HCT116 (cell line): ENCODE results near the gene LRRC4C. TPM values are rescaled to one million over a fixed set of nuclear protein-coding genes. Genes with fewer than 3 reads are reported as not detected.
A peak's percentile ranks its signal among the peaks of the same experiment; 100 is the strongest.

Experiments used
- ATAC-seq: fragments of 200-7000 bp; cut with Tn5 transposase; 2 replicates; pipeline ENCODE4 v1.9.1; 2020; ENCODE audit warnings: mild to moderate bottlenecking, moderate library complexity
- BruUV-seq: library from RNA; stranded (reverse); fragments of 400-500 nt; replicated peaks from 2 replicates; lab custom pipeline; 2021; lab: Mats Ljungman, UMichigan
- CTCF ChIA-PET: fragments of 300-600 bp; sonication (Branson Sonifier 250); formaldehyde crosslinking; loops from one replicate; lab custom pipeline; 2021; ENCODE audit warnings: antibody characterized with exemption; lab: Charles Lee
- POLR2A ChIA-PET: fragments of 300-600, 350-600 bp; sonication (Branson Sonifier 250); formaldehyde crosslinking; loops from one replicate; lab custom pipeline; 2021; ENCODE audit warnings: antibody characterized with exemption; lab: Charles Lee
- RAD21 ChIA-PET, 2 experiments: fragments of 300-600 bp; sonication (Branson Sonifier 250); formaldehyde crosslinking; loops; one replicate each; lab custom pipeline; 2023; ENCODE audit warnings: low total read pairs in 2 of 2; ENCODE audit not compliant: uncharacterized antibody in 2 of 2, unreplicated experiment in 2 of 2, low non-redundant PET in 1 of 2; lab: Charles Lee
- DNase-seq: peaks from one replicate; pipeline ENCODE4 v3.0.0-alpha.2; 2010; ENCODE audit warnings: low read depth, low spot score
- H2AFZ ChIP-seq: fragments of 200-600 bp; shearing (Covaris generic), sonication (generic); 2 replicates; pipeline ENCODE4 v1.6.1; 2017; ENCODE audit warnings: low read depth, mixed run types, mixed read lengths, antibody characterized with exemption, low read length; ENCODE audit not compliant: poor library complexity, severe bottlenecking
- H3K27ac ChIP-seq: 2 replicates; pipeline ENCODE4 v1.5.1; 2012; ENCODE audit warnings: low read depth, low read length
- H3K27me3 ChIP-seq: fragments of 200-600 bp; sonication (generic); 2 replicates; pipeline ENCODE4 v1.6.1; 2016; ENCODE audit warnings: mixed run types, low read length, mixed read lengths; ENCODE audit not compliant: insufficient read depth
- H3K36me3 ChIP-seq, 2 experiments: fragments of 200-500 bp in 1 of 2; fragments of 200-600 bp in 1 of 2; sonication (Bioruptor generic) in 1 of 2; sonication (generic) in 1 of 2; 2 replicates each; pipeline versions ENCODE4 v1.5.1 to v1.6.1; 2014 to 2016; ENCODE audit warnings: low read length in 2 of 2, inconsistent platforms in 1 of 2, mixed read lengths in 1 of 2, mixed run types in 1 of 2; ENCODE audit not compliant: insufficient read depth in 2 of 2, control insufficient read depth in 1 of 2
- H3K4me1 ChIP-seq, 2 experiments: fragments of 200-600 bp in 1 of 2; sonication (generic) in 1 of 2; 2 replicates each; pipeline versions ENCODE4 v1.5.1 to v1.6.1; 2012 to 2017; ENCODE audit warnings: low read length in 2 of 2, inconsistent platforms in 1 of 2, mild to moderate bottlenecking in 1 of 2, mixed read lengths in 1 of 2, mixed run types in 1 of 2, moderate library complexity in 1 of 2; ENCODE audit not compliant: insufficient read depth in 2 of 2, control insufficient read depth in 1 of 2
- H3K4me2 ChIP-seq: fragments of 200-600 bp; sonication (generic); 2 replicates; pipeline ENCODE4 v1.6.1; 2017; ENCODE audit warnings: mixed run types, low read length, mixed read lengths
- H3K4me3 ChIP-seq, 2 experiments: fragments of 200-600 bp in 1 of 2; sonication (generic) in 1 of 2; replicated peaks in 1 of 2; 2 replicates each; pipeline ENCODE4 v1.5.1; 2011 to 2016; ENCODE audit warnings: low read length in 2 of 2, control low read depth in 1 of 2, low read depth in 1 of 2, mild to moderate bottlenecking in 1 of 2, mixed read lengths in 1 of 2, mixed run types in 1 of 2
- H3K79me2 ChIP-seq: fragments of 200-600 bp; sonication (generic); 2 replicates; pipeline ENCODE4 v1.6.1; 2017; ENCODE audit warnings: mild to moderate bottlenecking, mixed run types, low read length, moderate library complexity, mixed read lengths; ENCODE audit not compliant: insufficient read depth
- H3K9ac ChIP-seq: fragments of 200-600 bp; sonication (generic); 2 replicates; pipeline ENCODE4 v1.6.1; 2016; ENCODE audit warnings: low read length, mixed read lengths
- H3K9me2 ChIP-seq: fragments of 200-600 bp; sonication (generic), shearing (Covaris generic); 2 replicates; pipeline ENCODE4 v1.6.1; 2017; ENCODE audit warnings: mixed run types, mild to moderate bottlenecking, moderate library complexity; ENCODE audit not compliant: insufficient read depth
- H3K9me3 ChIP-seq, 2 experiments: fragments of 200-500 bp in 1 of 2; fragments of 200-600 bp in 1 of 2; sonication (Bioruptor generic) in 1 of 2; sonication (generic) in 1 of 2; 2 replicates each; pipeline ENCODE4 v1.6.1; 2014 to 2017; ENCODE audit warnings: low read length in 2 of 2, mixed read lengths in 2 of 2, inconsistent platforms in 1 of 2, low read depth in 1 of 2, mild to moderate bottlenecking in 1 of 2, mixed run types in 1 of 2, moderate library complexity in 1 of 2; ENCODE audit not compliant: control insufficient read depth in 1 of 2, insufficient read depth in 1 of 2
- H4K20me1 ChIP-seq: fragments of 200-600 bp; sonication (generic), shearing (Covaris generic); 2 replicates; pipeline ENCODE4 v1.6.1; 2017; ENCODE audit warnings: mixed run types, mild to moderate bottlenecking, moderate library complexity; ENCODE audit not compliant: insufficient read depth
- ATF3 ChIP-seq: IDR thresholded peaks from 2 replicates; pipeline ENCODE4 v1.6.1; 2012
- CBX3 ChIP-seq: IDR thresholded peaks from 2 replicates; pipeline ENCODE4 v1.6.1; 2012; ENCODE audit warnings: low read depth
- CEBPB ChIP-seq: IDR thresholded peaks from 2 replicates; pipeline ENCODE4 v1.6.1; 2012; ENCODE audit warnings: low read depth
- EZH2phosphoT487 ChIP-seq: fragments of 200-600 bp; IDR thresholded peaks from 2 replicates; pipeline ENCODE4 v1.6.1; 2018; ENCODE audit warnings: antibody characterized with exemption, borderline replicate concordance
- FOSL1 ChIP-seq: IDR thresholded peaks from 2 replicates; pipeline ENCODE4 v1.6.1; 2012; ENCODE audit warnings: low read depth
- RAD21 ChIP-seq: IDR thresholded peaks from 2 replicates; pipeline ENCODE4 v1.6.1; 2012; ENCODE audit warnings: low read depth, mild to moderate bottlenecking
- SP1 ChIP-seq: IDR thresholded peaks from 2 replicates; pipeline ENCODE4 v1.6.1; 2012; ENCODE audit warnings: low read depth
- TCF7L2 ChIP-seq: IDR thresholded peaks from 2 replicates; pipeline ENCODE4 v1.7.0; 2011; ENCODE audit warnings: borderline replicate concordance, inconsistent platforms; ENCODE audit not compliant: insufficient read depth, insufficient read length; ENCODE audit errors: extremely low read depth
- intact Hi-C: fragments of 100-400 bp; cut with micrococcal nuclease; formaldehyde crosslinking; loops from 2 replicates; pipeline ENCODE4 v1.10.0; 2022
- total RNA-seq: library from RNA; stranded (reverse); gene quantifications from one replicate; pipeline ENCODE4 v1.2.1, GENCODE V29; 2021; ENCODE audit not compliant: unreplicated experiment

Gene LRRC4C
- total RNA-seq, 1 experiment from 2014 or later: not detected

DNA sequence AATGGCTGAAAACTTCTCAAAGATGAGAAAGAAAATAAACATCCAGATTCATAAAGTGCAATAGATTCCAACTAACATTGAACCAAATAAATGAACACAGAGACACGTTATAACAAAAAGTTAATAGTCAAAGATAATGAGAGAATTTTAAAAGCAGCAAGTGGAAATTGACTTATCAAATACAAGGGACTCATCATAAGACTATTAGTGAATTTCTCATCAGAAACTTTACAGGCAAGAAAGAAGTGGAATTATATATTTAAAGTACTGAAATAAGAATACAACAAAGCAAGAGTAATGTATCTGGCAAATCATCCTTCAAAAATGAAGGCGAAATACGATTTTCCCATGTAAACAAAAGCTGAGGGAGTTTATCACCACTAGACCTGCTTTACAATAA, 852.7 kb downstream of the LRRC4C start (continued):
- TF ChIP-seq CBX3: no peak
- no peak for TF ChIP-seq FOSL1
- TF ChIP-seq RAD21: no peak
- no peak for TF ChIP-seq CEBPB
- no peak for TF ChIP-seq SP1
- TF ChIP-seq EZH2phosphoT487: no peak

GRCh38 chr11:40602866-40603552, 856.4 kb downstream of the LRRC4C start:
- intact Hi-C loops: no loop called here

More at GRCh38 chr11:40602866-40603552, 856.4 kb downstream of the LRRC4C start:
- Histone ChIP-seq H3K4me2 (no peak overlapping the region), H3K27ac (no peak overlapping the region), H3K4me3 (no peak overlapping the region), H3K79me2 (no peaks in the 10 kb centered on the region), H3K27me3 (no peaks in the 10 kb centered on the region), H3K36me3 (no peaks in the 10 kb centered on the region)
- no TSS peak for BruUV-seq
- TF ChIP-seq TCF7L2 (peak; percentile 90), ATF3 (no peak)
- TF ChIP-seq, all 23 proteins: peak for 1
- no peak overlapping the region for H2AFZ ChIP-seq
- H3K9me2 ChIP-seq: no peaks in the 10 kb centered on the region
- CTCF ChIA-PET: no interaction called here
- no peak for DNase-seq
- H4K20me1 ChIP-seq: no peaks in the 10 kb centered on the region
- RAD21 ChIA-PET: no interaction called here
- ATAC-seq: no peak
- POLR2A ChIA-PET: no interaction called here
- H3K9me3 ChIP-seq: peaks cover 6 to 29% of the 10 kb centered on the region in 2 experiments; a peak in 1 of 4 replicates
- no peak overlapping the region for H3K9ac ChIP-seq
- H3K4me1 ChIP-seq: no peaks in the 10 kb centered on the region
